K562 (cell line): ENCODE measurements around the gene NUFIP1. TPM values are rescaled to one million over a fixed set of nuclear protein-coding genes. Genes with fewer than 3 reads are reported as not detected.

Experiments used
- ADNP ChIP-seq: fragments of 200-800 bp; sonication (Bioruptor generic); IDR thresholded peaks from 2 replicates; pipeline ENCODE4 v1.6.1; 2016; ENCODE audit warnings: missing genetic modification characterization, missing compliant biosample characterization
- CUX1 ChIP-seq: fragments of 200-800 bp; sonication (Bioruptor generic); IDR thresholded peaks from 2 replicates; pipeline ENCODE4 v1.6.1; 2016; ENCODE audit warnings: missing genetic modification characterization, missing compliant biosample characterization
- GABPB1 ChIP-seq: sonication (generic); formaldehyde crosslinking; IDR thresholded peaks from 2 replicates; pipeline ENCODE4 v1.8.0; 2022; ENCODE audit warnings: mild to moderate bottlenecking, missing genetic modification reagents
- HDAC1 ChIP-seq, 2 experiments: fragments of 450-650 bp; IDR thresholded peaks; 2 replicates each; pipeline ENCODE4 v1.6.1; 2016 to 2017; ENCODE audit warnings: inconsistent platforms in 1 of 2, mild to moderate bottlenecking in 1 of 2, moderate library complexity in 1 of 2
- MEF2A ChIP-seq: IDR thresholded peaks from 2 replicates; pipeline ENCODE4 v1.6.1; 2011; ENCODE audit warnings: low read depth, mild to moderate bottlenecking, low read length, moderate library complexity; ENCODE audit not compliant: control insufficient read depth
- NFIC ChIP-seq: fragments of 450-650 bp; IDR thresholded peaks from 2 replicates; pipeline ENCODE4 v1.6.1; 2017; ENCODE audit warnings: mild to moderate bottlenecking, inconsistent platforms
- SIN3B ChIP-seq: fragments of 450-650 bp; IDR thresholded peaks from 2 replicates; pipeline ENCODE4 v1.6.1; 2017; ENCODE audit warnings: low read depth, mild to moderate bottlenecking, moderate library complexity
- ZBTB2 ChIP-seq: fragments of 450-650 bp; IDR thresholded peaks from 2 replicates; pipeline ENCODE4 v1.6.1; 2016; ENCODE audit warnings: antibody characterized with exemption
- ZBTB40 ChIP-seq, 2 experiments: fragments of 450-650 bp in 1 of 2; sonication (generic) in 1 of 2; formaldehyde crosslinking in 1 of 2; IDR thresholded peaks; 2 replicates each; pipeline versions ENCODE4 v1.7.1 to v1.9.0; 2016 to 2022; ENCODE audit warnings: inconsistent platforms in 1 of 2, mild to moderate bottlenecking in 1 of 2, missing genetic modification reagents in 1 of 2
- polyA plus RNA-seq, 8 experiments: library from polyadenylated mRNA; depleted of rRNA in 4 of 8; stranded (reverse) in 5 of 8; unstranded in 3 of 8; fragments of >200 nt; fragmentation: Nextera tagmentation in 2 of 8; fragmentation: Illumina TruSeq in 1 of 8; extraction: Ambion mirVana in 2 of 8; extraction: Trizol in 1 of 8; gene quantifications; 2 replicates each; pipeline versions ENCODE4 v1.2.1 to v1.2.3, GENCODE V29; 2011 to 2014; ENCODE audit warnings: inconsistent platforms in 1 of 8, missing spikeins in 1 of 8
- total RNA-seq, 7 experiments: library from RNA; depleted of rRNA in 6 of 7; stranded (reverse); fragments of >200 nt in 6 of 7; fragmentation: Illumina TruSeq in 2 of 7; extraction: Trizol in 2 of 7; gene quantifications; 2 replicates each; pipeline versions ENCODE4 v1.2.1 to v1.2.3, GENCODE V29; 2011 to 2021; ENCODE audit warnings: low replicate concordance in 1 of 7

NUFIP1 gene
- total and polyA plus RNA-seq, 9 of the 15 experiments (the other 6 are each of a cell fraction or from before 2014, with no cell fraction given): 2.6 to 9.7 (median 4.1) TPM

GRCh38 chr13:44989071-44989889, at the start of gene NUFIP1, which contains the start of gene GPALPP1 (continued):
- TF ChIP-seq CUX1 (CRISPR knock-in tag) (no peak), MEF2A (no peak), GABPB1 (peak; percentile 96), HDAC1 (IDR thresholded peaks at IDR 0.05) (peak in 1 of 2 experiments; percentile 94; a peak in 2 of 4 replicates), ZBTB40 (IDR thresholded peaks at IDR 0.05) (peak; percentile 87), ZBTB40 (CRISPR knock-in tag; IDR thresholded peaks at IDR 0.05) (no peak), NFIC (no peak), ZBTB2 (no peak), SIN3B (peak; percentile 92), ADNP (tag) (no peak)
